Progenitor cell of endocrine pancreas (in vitro differentiated cells): ENCODE results near the gene RPL41. TPM values are rescaled to one million over a fixed set of nuclear protein-coding genes. Genes with fewer than 3 reads are reported as not detected.
"Not testable (repeated sequence)": the region's sequence is repeated elsewhere in the genome, so short reads cannot be mapped to it uniquely, and the experiment has no call there.

Experiments used
- DNase-seq: peaks from one replicate; pipeline ENCODE4 v3.0.0; 2021; ENCODE audit warnings: low spot score; ENCODE audit not compliant: unreplicated experiment
- H3K27ac Mint-ChIP-seq: 2 replicates; pipeline ENCODE4 v1.8.0; 2021; ENCODE audit warnings: mild to moderate bottlenecking, moderate library complexity, mixed read lengths
- H3K27me3 Mint-ChIP-seq: 2 replicates; pipeline ENCODE4 v1.8.0; 2021; ENCODE audit warnings: mixed read lengths
- H3K36me3 Mint-ChIP-seq: 2 replicates; pipeline ENCODE4 v1.8.0; 2022; ENCODE audit warnings: mixed read lengths; ENCODE audit not compliant: insufficient read depth
- H3K4me1 Mint-ChIP-seq: 2 replicates; pipeline ENCODE4 v1.8.0; 2021; ENCODE audit warnings: low read depth, mixed read lengths
- H3K4me3 Mint-ChIP-seq: 2 replicates; pipeline ENCODE4 v1.8.0; 2021; ENCODE audit warnings: low read depth, mild to moderate bottlenecking, moderate library complexity, mixed read lengths
- H3K9me3 Mint-ChIP-seq: 2 replicates; pipeline ENCODE4 v1.8.0; 2021; ENCODE audit warnings: low read depth, mixed read lengths
- CTCF ChIP-seq: fragments of 200-600 bp; sonication (generic); IDR thresholded peaks from one replicate; pipeline ENCODE4 v1.5.0; 2021; ENCODE audit warnings: antibody characterized with exemption, mild to moderate bottlenecking; ENCODE audit not compliant: unreplicated experiment
- total RNA-seq: library from RNA; stranded (reverse); gene quantifications from 2 replicates; pipeline ENCODE4 v1.2.1, GENCODE V29; 2021

The RPL41 gene
- total RNA-seq, 1 donor from 2014 or later = 3,912 TPM

- Mint-ChIP-seq H3K36me3 (peaks cover 28% of the 10 kb centered on the region), H3K9me3 (no peaks in the 10 kb centered on the region), H3K4me3 (peak overlapping the region; percentile 92), H3K27ac (peak overlapping the region; percentile 11), H3K4me1 (peaks cover 24% of the 10 kb centered on the region), H3K27me3 (no peaks in the 10 kb centered on the region)
- DNase-seq = no peak
- TF ChIP-seq CTCF = no peak
Observed at GRCh38 chr12:56105609-56105902, 10.9 kb upstream of the RPL41 start.

GRCh38 chr12:56107242-56107641 is 9.2 kb upstream of the RPL41 start:
- no peak for TF ChIP-seq CTCF
- no peaks in the 10 kb centered on the region for H3K27me3 Mint-ChIP-seq
- peaks cover 24% of the 10 kb centered on the region for H3K4me1 Mint-ChIP-seq
- DNase-seq = no peak
- H3K9me3 Mint-ChIP-seq = no peaks in the 10 kb centered on the region
- H3K27ac Mint-ChIP-seq = no peak overlapping the region
- peaks cover 28% of the 10 kb centered on the region for H3K36me3 Mint-ChIP-seq
- no peak overlapping the region for H3K4me3 Mint-ChIP-seq

DNA sequence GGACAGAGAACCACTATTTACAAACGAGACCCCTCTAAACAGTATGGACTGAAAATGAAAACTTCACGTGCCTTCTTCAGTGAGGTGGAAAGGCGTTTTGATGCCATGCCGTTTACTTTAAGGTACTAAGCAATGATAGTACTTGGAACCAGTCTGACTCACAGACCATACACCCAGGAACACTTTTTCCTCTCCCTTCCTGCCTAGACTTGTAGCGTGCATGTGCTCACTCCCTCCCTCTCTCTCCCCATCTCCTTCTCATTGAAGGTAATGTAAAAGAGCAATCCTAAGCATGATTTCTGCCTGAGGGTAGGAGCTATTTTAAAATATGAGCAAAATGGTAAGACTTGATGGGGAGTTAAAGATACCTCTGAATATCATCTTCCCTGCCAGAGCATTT is 5.9 kb upstream of the RPL41 start:
- Mint-ChIP-seq H3K27me3 (no peaks in the 10 kb centered on the region), H3K36me3 (peaks cover 34% of the 10 kb centered on the region), H3K4me1 (peaks cover 15% of the 10 kb centered on the region), H3K4me3 (no peak overlapping the region), H3K27ac (peak overlapping the region; percentile 77), H3K9me3 (no peaks in the 10 kb centered on the region)
- DNase-seq = no peak
- no peak for TF ChIP-seq CTCF

DNA sequence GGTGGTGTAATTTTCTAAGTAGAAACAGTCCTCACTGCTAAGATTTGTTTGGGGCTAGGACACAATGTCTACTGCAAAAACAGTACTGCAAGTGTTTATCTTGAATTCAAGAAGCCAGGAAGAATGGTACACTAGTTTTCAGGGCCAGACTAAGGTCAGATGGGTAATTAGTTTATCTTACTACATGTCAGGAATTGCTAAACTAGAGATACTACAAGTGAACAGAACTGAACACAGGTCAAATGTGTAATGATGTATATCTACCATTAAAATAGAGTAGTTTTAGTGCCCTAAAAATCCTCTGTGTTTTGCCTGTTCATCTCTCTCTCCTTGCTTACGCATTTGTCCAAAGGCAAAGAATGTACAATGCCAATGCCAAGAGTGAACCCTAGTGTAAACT is 2.3 kb upstream of the RPL41 start:
- no peak for TF ChIP-seq CTCF
- peak overlapping the region; percentile 29 for H3K4me3 Mint-ChIP-seq
- H3K27me3 Mint-ChIP-seq = no peaks in the 10 kb centered on the region
- DNase-seq = no peak
- H3K36me3 Mint-ChIP-seq = peaks cover 37% of the 10 kb centered on the region
- peaks cover 15% of the 10 kb centered on the region for H3K4me1 Mint-ChIP-seq
- peak overlapping the region; percentile 70 for H3K27ac Mint-ChIP-seq
- no peaks in the 10 kb centered on the region for H3K9me3 Mint-ChIP-seq

DNA sequence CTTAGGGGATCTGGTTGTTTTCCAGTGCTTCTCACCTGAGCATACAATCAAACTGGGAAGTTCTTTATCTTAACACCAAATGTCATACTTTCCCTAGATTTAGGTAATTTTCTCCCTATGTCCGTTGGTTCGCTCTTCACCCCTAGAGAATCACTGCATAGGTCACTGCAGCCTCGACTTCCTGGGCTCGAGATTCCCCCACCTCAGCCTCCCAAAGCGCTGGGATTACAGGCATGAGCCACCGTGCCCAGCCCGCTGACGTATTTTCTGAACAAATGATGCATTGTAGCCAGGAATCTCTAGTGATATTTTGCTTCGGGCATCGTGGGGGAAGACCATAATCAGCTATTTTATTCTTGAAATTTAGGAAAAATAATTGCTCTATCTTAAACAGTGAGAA is 1.1 kb upstream of the RPL41 start:
- no peak for DNase-seq
- Mint-ChIP-seq H3K27me3 (no peaks in the 10 kb centered on the region), H3K4me3 (peak overlapping the region; percentile 96), H3K9me3 (no peaks in the 10 kb centered on the region), H3K27ac (peak overlapping the region; percentile 99), H3K4me1 (peaks cover 22% of the 10 kb centered on the region), H3K36me3 (peaks cover 31% of the 10 kb centered on the region)
- TF ChIP-seq CTCF = no peak

DNA sequence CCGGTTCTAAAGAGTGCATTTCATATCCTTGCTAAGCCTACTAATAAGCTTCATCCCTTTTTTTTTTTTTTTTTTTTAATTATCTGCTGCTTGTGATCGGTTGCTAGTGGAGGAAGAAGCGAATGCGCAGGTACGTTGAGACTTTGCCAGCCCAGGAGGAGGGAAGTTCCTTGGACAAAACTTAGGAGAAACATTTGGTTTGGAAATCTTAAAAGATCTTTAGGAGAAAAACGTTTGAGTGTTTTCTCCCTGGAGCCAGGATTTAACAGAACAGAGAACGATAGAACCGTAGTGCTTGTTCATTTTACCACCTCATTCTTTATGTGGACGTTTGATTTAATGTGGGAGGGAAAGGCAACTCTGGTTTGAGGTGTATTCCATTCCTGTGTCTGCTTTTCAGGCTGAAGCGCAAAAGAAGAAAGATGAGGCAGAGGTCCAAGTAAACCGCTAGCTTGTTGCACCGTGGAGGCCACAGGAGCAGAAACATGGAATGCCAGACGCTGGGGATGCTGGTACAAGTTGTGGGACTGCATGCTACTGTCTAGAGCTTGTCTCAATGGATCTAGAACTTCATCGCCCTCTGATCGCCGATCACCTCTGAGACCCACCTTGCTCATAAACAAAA is 761 bp downstream of the RPL41 start:
- not testable (repeated sequence) for H3K9me3 Mint-ChIP-seq, DNase-seq, H3K27me3 Mint-ChIP-seq
- peak overlapping the region; percentile 96 for H3K4me3 Mint-ChIP-seq
- peak overlapping the region; percentile 99 for H3K27ac Mint-ChIP-seq
- H3K4me1 Mint-ChIP-seq = peaks cover 22% of the 10 kb centered on the region
- peaks cover 19% of the 10 kb centered on the region for H3K36me3 Mint-ChIP-seq
